ENCODE data around the gene TPK1. TPM values are rescaled to one million over a fixed set of nuclear protein-coding genes. Genes with fewer than 3 reads are reported as not detected.

The TPK1 gene
- polyA plus RNA-seq, 1 of the 3 experiments (the other 2 are of a cell fraction), result 3.3 TPM

DNA sequence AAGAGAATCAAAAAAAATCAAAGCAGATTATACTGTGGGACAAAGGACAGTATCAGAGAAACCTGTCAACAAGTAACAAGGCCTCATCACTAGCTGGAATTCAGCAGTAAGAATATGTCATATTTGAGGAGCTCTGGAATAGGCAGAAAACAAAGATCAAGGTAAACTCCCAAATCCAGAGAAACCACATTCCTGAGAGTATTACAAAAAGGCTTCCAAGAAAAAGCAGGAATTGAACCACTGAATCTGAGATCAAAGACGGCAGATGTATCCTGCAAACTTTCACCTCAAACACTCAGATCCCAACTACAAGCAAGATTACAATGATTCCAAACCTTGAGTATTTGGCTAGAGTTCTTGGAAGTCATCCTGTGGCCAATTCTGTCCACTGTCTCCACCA lies 16.3 kb downstream of the TPK1 start:
- Histone ChIP-seq H3F3A (replicated peaks; ENCODE audit: insufficient read depth) (peaks cover 4% of the 10 kb centered on the region), H3K9me3 (no peaks in the 10 kb centered on the region), H2AFZ (ENCODE audit: low read depth) (no peak overlapping the region), H3K79me2 (ENCODE audit: insufficient read depth) (no peaks in the 10 kb centered on the region), H3K36me3 (replicated peaks in 1 of 2; ENCODE audit: control insufficient read depth in 1 of 2, insufficient read depth in 2 of 2, low read length in 1 of 2) (no peaks in the 10 kb centered on the region), H3K27ac (ENCODE audit: low read depth in 2 of 2, low read length in 1 of 2) (no peak overlapping the region), H3K9me2 (no peaks in the 10 kb centered on the region), H4K20me1 (ENCODE audit: insufficient read depth) (no peaks in the 10 kb centered on the region), H3K4me3 (ENCODE audit: low read depth in 2 of 2, low read length in 1 of 2) (no peak overlapping the region), H3K9ac (no peak overlapping the region), H3K4me1 (ENCODE audit: control insufficient read depth in 1 of 2, insufficient read depth in 2 of 2, low read depth in 1 of 2, low read length in 1 of 2) (peaks cover 4 to 9% of the 10 kb centered on the region in 2 experiments; a peak in 3 of 4 replicates), H3K4me2 (no peak overlapping the region), H3K27me3 (ENCODE audit: insufficient read depth) (no peaks in the 10 kb centered on the region)
- CTCF ChIA-PET, result no interaction called here
- WGBS (ENCODE audit: low lambda C conversion rate), result 80% methylated on average over 1 of the region's 1 CpG
- DNase-seq, result no peak
- TF ChIP-seq, protein P1, sequence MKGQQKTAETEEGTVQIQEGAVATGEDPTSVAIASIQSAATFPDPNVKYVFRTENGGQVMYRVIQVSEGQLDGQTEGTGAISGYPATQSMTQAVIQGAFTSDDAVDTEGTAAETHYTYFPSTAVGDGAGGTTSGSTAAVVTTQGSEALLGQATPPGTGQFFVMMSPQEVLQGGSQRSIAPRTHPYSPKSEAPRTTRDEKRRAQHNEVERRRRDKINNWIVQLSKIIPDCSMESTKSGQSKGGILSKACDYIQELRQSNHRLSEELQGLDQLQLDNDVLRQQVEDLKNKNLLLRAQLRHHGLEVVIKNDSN (IDR thresholded peaks at IDR 0.05; ENCODE audit: borderline replicate concordance, low read depth), result no peak
- TF ChIP-seq, protein P2, sequence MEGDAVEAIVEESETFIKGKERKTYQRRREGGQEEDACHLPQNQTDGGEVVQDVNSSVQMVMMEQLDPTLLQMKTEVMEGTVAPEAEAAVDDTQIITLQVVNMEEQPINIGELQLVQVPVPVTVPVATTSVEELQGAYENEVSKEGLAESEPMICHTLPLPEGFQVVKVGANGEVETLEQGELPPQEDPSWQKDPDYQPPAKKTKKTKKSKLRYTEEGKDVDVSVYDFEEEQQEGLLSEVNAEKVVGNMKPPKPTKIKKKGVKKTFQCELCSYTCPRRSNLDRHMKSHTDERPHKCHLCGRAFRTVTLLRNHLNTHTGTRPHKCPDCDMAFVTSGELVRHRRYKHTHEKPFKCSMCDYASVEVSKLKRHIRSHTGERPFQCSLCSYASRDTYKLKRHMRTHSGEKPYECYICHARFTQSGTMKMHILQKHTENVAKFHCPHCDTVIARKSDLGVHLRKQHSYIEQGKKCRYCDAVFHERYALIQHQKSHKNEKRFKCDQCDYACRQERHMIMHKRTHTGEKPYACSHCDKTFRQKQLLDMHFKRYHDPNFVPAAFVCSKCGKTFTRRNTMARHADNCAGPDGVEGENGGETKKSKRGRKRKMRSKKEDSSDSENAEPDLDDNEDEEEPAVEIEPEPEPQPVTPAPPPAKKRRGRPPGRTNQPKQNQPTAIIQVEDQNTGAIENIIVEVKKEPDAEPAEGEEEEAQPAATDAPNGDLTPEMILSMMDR (IDR thresholded peaks at IDR 0.05), result no peak
- TF ChIP-seq MXI1 (IDR thresholded peaks at IDR 0.05; ENCODE audit: low read depth, low read length) (no peak), EP300 (IDR thresholded peaks at IDR 0.05; ENCODE audit: borderline replicate concordance in 1 of 2, low read depth in 1 of 2, low read length in 1 of 2) (no peak), FOXM1 (IDR thresholded peaks at IDR 0.05; ENCODE audit: low read depth) (no peak)
- POLR2A ChIA-PET, result no interaction called here

GRCh38 chr7:144818511-144818910 lies 17.3 kb downstream of the TPK1 start:
- ChIA-PET POLR2A (no interaction called here), CTCF (no interaction called here)
- H3K4me3 ChIP-seq (ENCODE audit: low read depth in 2 of 2, low read length in 1 of 2), result no peak overlapping the region
- H3K9me2 ChIP-seq, result no peaks in the 10 kb centered on the region
- no peaks in the 10 kb centered on the region for H3K27me3 ChIP-seq (ENCODE audit: insufficient read depth)
- no peaks in the 10 kb centered on the region for H3K36me3 ChIP-seq (replicated peaks in 1 of 2; ENCODE audit: control insufficient read depth in 1 of 2, insufficient read depth in 2 of 2, low read length in 1 of 2)
- H3F3A ChIP-seq (replicated peaks; ENCODE audit: insufficient read depth), result no peaks in the 10 kb centered on the region
- H3K4me2 ChIP-seq, result no peak overlapping the region
- H2AFZ ChIP-seq (ENCODE audit: low read depth), result no peak overlapping the region
- H3K9ac ChIP-seq, result no peak overlapping the region
- H3K27ac ChIP-seq (ENCODE audit: low read depth in 2 of 2, low read length in 1 of 2), result no peak overlapping the region
- TF ChIP-seq YY1 (IDR thresholded peaks at IDR 0.05; ENCODE audit: low read depth) (no peak), GATA2 (CRISPR knock-in tag; IDR thresholded peaks at IDR 0.05) (no peak), USF2 (IDR thresholded peaks at IDR 0.05; ENCODE audit: borderline replicate concordance, low read depth, low read length) (no peak), PBX3 (IDR thresholded peaks at IDR 0.05) (no peak), ELF1 (IDR thresholded peaks at IDR 0.05) (no peak), MEF2A (IDR thresholded peaks at IDR 0.05; ENCODE audit: borderline replicate concordance, low read depth) (no peak), CHD2 (IDR thresholded peaks at IDR 0.05; ENCODE audit: low read length, partially characterized antibody) (no peak), TCF12 (IDR thresholded peaks at IDR 0.05) (no peak), FOXJ3 (CRISPR knock-in tag; IDR thresholded peaks at IDR 0.05) (no peak), TAF1 (IDR thresholded peaks at IDR 0.05; ENCODE audit: borderline replicate concordance, low read depth, low read length) (no peak), NRF1 (IDR thresholded peaks at IDR 0.05; ENCODE audit: low read depth, low read length) (no peak), FOXM1 (IDR thresholded peaks at IDR 0.05; ENCODE audit: low read depth) (no peak), MXI1 (IDR thresholded peaks at IDR 0.05; ENCODE audit: low read depth, low read length) (no peak), EP300 (IDR thresholded peaks at IDR 0.05; ENCODE audit: borderline replicate concordance in 1 of 2, low read depth in 1 of 2, low read length in 1 of 2) (no peak)
- H3K9me3 ChIP-seq, result no peaks in the 10 kb centered on the region
- H3K4me1 ChIP-seq (ENCODE audit: control insufficient read depth in 1 of 2, insufficient read depth in 2 of 2, low read depth in 1 of 2, low read length in 1 of 2), result no peaks in the 10 kb centered on the region
- H4K20me1 ChIP-seq (ENCODE audit: insufficient read depth), result no peaks in the 10 kb centered on the region
- no peak for DNase-seq
- H3K79me2 ChIP-seq (ENCODE audit: insufficient read depth), result no peaks in the 10 kb centered on the region
- 32% methylated on average over 4 of the region's 4 CpGs for WGBS (ENCODE audit: low lambda C conversion rate)
